CD4-positive, alpha-beta memory T cell (primary cell): Measurements from ENCODE around the gene RHOT1. TPM values are rescaled to one million over a fixed set of nuclear protein-coding genes. Genes with fewer than 3 reads are reported as not detected.

Experiments used
- CTCF ChIA-PET: fragments of 350-600 bp; sonication (Branson Sonifier 250); formaldehyde crosslinking; loops from one replicate; lab custom pipeline; 2021; ENCODE audit warnings: inconsistent platforms; ENCODE audit not compliant: partially characterized antibody; lab: Charles Lee
- POLR2A ChIA-PET: fragments of 350-600 bp; sonication (Branson Sonifier 250); formaldehyde crosslinking; loops from one replicate; lab custom pipeline; 2021; ENCODE audit not compliant: partially characterized antibody; lab: Charles Lee
- DNase-seq, 5 donors: peaks; one replicate each; pipeline versions ENCODE4 v3.0.0 to v3.0.0-alpha.2; 2020 to 2022; ENCODE audit warnings: mixed read lengths in 1 of 5
- H3K27ac ChIP-seq: one replicate; pipeline ENCODE4 v1.7.0; 2013; ENCODE audit warnings: low read depth, low read length
- H3K27me3 ChIP-seq: 2 replicates; pipeline ENCODE4 v1.7.0; 2013; ENCODE audit warnings: mild to moderate bottlenecking, low read length, moderate library complexity; ENCODE audit not compliant: insufficient read depth
- H3K36me3 ChIP-seq: 2 replicates; pipeline ENCODE4 v1.7.0; 2013; ENCODE audit warnings: mild to moderate bottlenecking, low read length, moderate library complexity; ENCODE audit not compliant: insufficient read depth
- H3K4me1 ChIP-seq: 2 replicates; pipeline ENCODE4 v1.7.0; 2013; ENCODE audit warnings: mild to moderate bottlenecking, low read length, moderate library complexity; ENCODE audit not compliant: insufficient read depth
- H3K4me3 ChIP-seq, 2 donors: one replicate each; pipeline ENCODE4 v1.7.0; 2013; ENCODE audit warnings: low read length in 2 of 2, mild to moderate bottlenecking in 1 of 2
- H3K9me3 ChIP-seq, 2 donors: one replicate each; pipeline ENCODE4 v1.7.0; 2013; ENCODE audit warnings: low read length in 2 of 2, control low read depth in 1 of 2; ENCODE audit not compliant: control insufficient read depth in 1 of 2
- H3K27ac Mint-ChIP-seq, 7 donors: one replicate each; pipeline ENCODE4 v1.8.0; 2020 to 2021; ENCODE audit warnings: mixed read lengths in 7 of 7, mild to moderate bottlenecking in 6 of 7, inconsistent platforms in 3 of 7, moderate library complexity in 3 of 7
- H3K27me3 Mint-ChIP-seq, 2 donors: one replicate each; pipeline ENCODE4 v1.8.0; 2020 to 2021; ENCODE audit warnings: mixed read lengths in 2 of 2
- H3K36me3 Mint-ChIP-seq, 2 donors: one replicate each; pipeline ENCODE4 v1.8.0; 2020 to 2021; ENCODE audit warnings: mixed read lengths in 2 of 2, inconsistent platforms in 1 of 2, mild to moderate bottlenecking in 1 of 2
- H3K4me1 Mint-ChIP-seq, 4 donors: one replicate each; pipeline ENCODE4 v1.8.0; 2020 to 2021; ENCODE audit warnings: mixed read lengths in 4 of 4, mild to moderate bottlenecking in 1 of 4
- H3K4me3 Mint-ChIP-seq, 8 donors: one replicate each; pipeline ENCODE4 v1.8.0; 2020 to 2021; ENCODE audit warnings: mixed read lengths in 8 of 8, mild to moderate bottlenecking in 7 of 8, moderate library complexity in 6 of 8, inconsistent platforms in 3 of 8
- H3K9me3 Mint-ChIP-seq, 8 donors: one replicate each; pipeline ENCODE4 v1.8.0; 2020 to 2021; ENCODE audit warnings: mixed read lengths in 8 of 8, mild to moderate bottlenecking in 5 of 8, inconsistent platforms in 3 of 8, moderate library complexity in 1 of 8
- intact Hi-C: fragments of 100-400 bp; cut with micrococcal nuclease; formaldehyde crosslinking; loops from one replicate; pipeline ENCODE4 v1.15.1; 2023
- polyA plus RNA-seq, 2 donors: library from polyadenylated mRNA; unstranded; fragments of 300-500 nt; fragmentation: Illumina TruSeq; gene quantifications; one replicate each; pipeline ENCODE4 v1.2.3, GENCODE V29; 2021
- total RNA-seq, 2 experiments: library from RNA; stranded (reverse); gene quantifications; one replicate each; pipeline ENCODE4 v1.2.3, GENCODE V29; 2021

Gene RHOT1
- total and polyA plus RNA-seq, 4 experiments from 2014 or later, result 26.9 to 33.9 (median 29.9) TPM

GRCh38 chr17:32264823-32265191 is 122.5 kb downstream of the RHOT1 start:
- H3K27me3 Mint-ChIP-seq, result peaks cover 36 to 39% of the 10 kb centered on the region in 2 donors
- no peak overlapping the region for H3K4me3 ChIP-seq
- H3K27ac Mint-ChIP-seq, result peak overlapping the region in 3 of 7 donors; percentile 15 to 43 (median 33)
- peaks cover 21% of the 10 kb centered on the region for H3K4me1 ChIP-seq
- DNase-seq, result no peak
- ChIA-PET POLR2A (no interaction called here), CTCF (no interaction called here)
- H3K4me3 Mint-ChIP-seq, result peak overlapping the region; percentile 75 to 92 (median 81)
- peaks cover 0 to 1% of the 10 kb centered on the region in 2 donors for H3K36me3 Mint-ChIP-seq
- H3K36me3 ChIP-seq, result no peaks in the 10 kb centered on the region
- peaks cover 0 to 1% (median 0%) of the 10 kb centered on the region in 8 donors for H3K9me3 Mint-ChIP-seq
- peaks cover 11 to 27% (median 14%) of the 10 kb centered on the region in 4 donors for H3K4me1 Mint-ChIP-seq
- H3K9me3 ChIP-seq, result no peaks in the 10 kb centered on the region
- peaks cover 19% of the 10 kb centered on the region for H3K27me3 ChIP-seq
- no peak overlapping the region for H3K27ac ChIP-seq
- intact Hi-C loops, result no loop called here

- DNase-seq, result peak in 2 of 5 donors; percentile 8 to 16
- ChIA-PET POLR2A (interaction anchor here (0.6 kb wide), 1 partner anchor 399 kb away, joined by 3 read pairs; no protein-coding TSS in a partner anchor), CTCF (no interaction called here)
- intact Hi-C loops, result no loop called here
- Mint-ChIP-seq H3K36me3 (peaks cover 0 to 1% of the 10 kb centered on the region in 2 donors), H3K4me1 (peaks cover 11 to 27% (median 14%) of the 10 kb centered on the region in 4 donors), H3K27ac (peak within 1 kb of the TSS in 6 of 7 donors; percentile 33 to 87 (median 49)), H3K4me3 (peak within 1 kb of the TSS; percentile 80 to 95 (median 84)), H3K9me3 (peaks cover 0 to 1% (median 0%) of the 10 kb centered on the region in 8 donors), H3K27me3 (peaks cover 39% of the 10 kb centered on the region in 2 donors)
- Histone ChIP-seq H3K9me3 (no peaks in the 10 kb centered on the region), H3K4me3 (peak within 1 kb of the TSS in 1 of 2 donors; percentile 47), H3K36me3 (no peaks in the 10 kb centered on the region), H3K4me1 (peaks cover 21% of the 10 kb centered on the region), H3K27me3 (peaks cover 20% of the 10 kb centered on the region), H3K27ac (no peak within 1 kb of the TSS)
Observed at GRCh38 chr17:32265192-32265923, 123.1 kb downstream of the RHOT1 start, which contains the start of gene RHBDL3. Gene RHBDL3 (plus strand): TSS chr17:32265832. CDS start chr17:32266190, 358 bp downstream.

- Histone ChIP-seq H3K9me3 (no peaks in the 10 kb centered on the region), H3K4me1 (peaks cover 21% of the 10 kb centered on the region), H3K4me3 (peak overlapping the region in 1 of 2 donors; percentile 47), H3K27me3 (peaks cover 22% of the 10 kb centered on the region), H3K36me3 (no peaks in the 10 kb centered on the region), H3K27ac (no peak overlapping the region)
- intact Hi-C loops, result no loop called here
- Mint-ChIP-seq H3K4me3 (no peak overlapping the region), H3K9me3 (peaks cover 0 to 1% (median 0%) of the 10 kb centered on the region in 8 donors), H3K27ac (no peak overlapping the region), H3K4me1 (peaks cover 11 to 27% (median 14%) of the 10 kb centered on the region in 4 donors), H3K27me3 (peaks cover 40 to 41% of the 10 kb centered on the region in 2 donors), H3K36me3 (peaks cover 0 to 1% of the 10 kb centered on the region in 2 donors)
- ChIA-PET CTCF (no interaction called here), POLR2A (interaction anchor here (0.6 kb wide), 1 partner anchor 400 kb away, joined by 3 read pairs; no protein-coding TSS in a partner anchor)
- no peak for DNase-seq
Observed at GRCh38 chr17:32266051-32266388, 123.7 kb downstream of the RHOT1 start.

- H3K9me3 ChIP-seq, result no peaks in the 10 kb centered on the region
- Mint-ChIP-seq H3K4me3 (peak overlapping the region; percentile 79 to 95 (median 84)), H3K9me3 (peaks cover 0 to 1% (median 0%) of the 10 kb centered on the region in 8 donors), H3K36me3 (peaks cover 0 to 1% of the 10 kb centered on the region in 2 donors), H3K4me1 (peaks cover 11 to 27% (median 14%) of the 10 kb centered on the region in 4 donors), H3K27me3 (peaks cover 41 to 43% of the 10 kb centered on the region in 2 donors), H3K27ac (peak overlapping the region in 4 of 7 donors; percentile 52 to 78 (median 62))
- ChIA-PET POLR2A (no interaction called here), CTCF (no interaction called here)
- peak overlapping the region in 1 of 2 donors; percentile 47 for H3K4me3 ChIP-seq
- H3K27me3 ChIP-seq, result peaks cover 22% of the 10 kb centered on the region
- DNase-seq, result peak in 2 of 5 donors; percentile 10 to 16
- peaks cover 21% of the 10 kb centered on the region for H3K4me1 ChIP-seq
- no peak overlapping the region for H3K27ac ChIP-seq
- H3K36me3 ChIP-seq, result no peaks in the 10 kb centered on the region
- intact Hi-C loops, result no loop called here
Observed at GRCh38 chr17:32266389-32267301, 124.3 kb downstream of the RHOT1 start.

GRCh38 chr17:32267690-32268205 is 125.4 kb downstream of the RHOT1 start:
- peaks cover 0 to 1% of the 10 kb centered on the region in 2 donors for H3K36me3 Mint-ChIP-seq
- ChIA-PET POLR2A (no interaction called here), CTCF (no interaction called here)
- H3K27ac Mint-ChIP-seq, result peak overlapping the region in 3 of 7 donors; percentile 13 to 65 (median 28)
- peaks cover 21% of the 10 kb centered on the region for H3K4me1 ChIP-seq
- peaks cover 22% of the 10 kb centered on the region for H3K27me3 ChIP-seq
- peak overlapping the region in 1 of 2 donors; percentile 23 for H3K4me3 ChIP-seq
- H3K27ac ChIP-seq, result no peak overlapping the region
- no peaks in the 10 kb centered on the region for H3K36me3 ChIP-seq
- peaks cover 39 to 43% of the 10 kb centered on the region in 2 donors for H3K27me3 Mint-ChIP-seq
- peaks cover 11 to 27% (median 14%) of the 10 kb centered on the region in 4 donors for H3K4me1 Mint-ChIP-seq
- intact Hi-C loops, result no loop called here
- H3K9me3 ChIP-seq, result no peaks in the 10 kb centered on the region
- DNase-seq, result peak in 3 of 5 donors; percentile 8 to 43 (median 11)
- H3K4me3 Mint-ChIP-seq, result peak overlapping the region; percentile 67 to 91 (median 80)
- peaks cover 0 to 1% (median 0%) of the 10 kb centered on the region in 8 donors for H3K9me3 Mint-ChIP-seq

- Histone ChIP-seq H3K27ac (no peak overlapping the region), H3K4me3 (no peak overlapping the region), H3K4me1 (peaks cover 21% of the 10 kb centered on the region), H3K9me3 (no peaks in the 10 kb centered on the region), H3K36me3 (no peaks in the 10 kb centered on the region), H3K27me3 (peaks cover 22% of the 10 kb centered on the region)
- intact Hi-C loops, result no loop called here
- Mint-ChIP-seq H3K36me3 (peaks cover 0 to 1% of the 10 kb centered on the region in 2 donors), H3K4me1 (peaks cover 11 to 27% (median 14%) of the 10 kb centered on the region in 4 donors), H3K27me3 (peaks cover 33 to 42% of the 10 kb centered on the region in 2 donors), H3K9me3 (peaks cover 0 to 1% (median 0%) of the 10 kb centered on the region in 8 donors), H3K4me3 (peak overlapping the region in 4 of 8 donors; percentile 4 to 35 (median 14)), H3K27ac (no peak overlapping the region)
- ChIA-PET CTCF (no interaction called here), POLR2A (no interaction called here)
- no peak for DNase-seq
Observed at GRCh38 chr17:32268734-32269288, 126.5 kb downstream of the RHOT1 start.
